ENCODE measurements around the gene STK39. TPM values are rescaled to one million over a fixed set of nuclear protein-coding genes. Genes with fewer than 3 reads are reported as not detected.
A peak's percentile ranks its signal among the peaks of the same experiment; 100 is the strongest.

STK39 gene
- total and polyA plus RNA-seq, 2 donors (not counting 1 experiment from before 2014, with no cell fraction given), result 16.7 to 30.1 TPM

DNA sequence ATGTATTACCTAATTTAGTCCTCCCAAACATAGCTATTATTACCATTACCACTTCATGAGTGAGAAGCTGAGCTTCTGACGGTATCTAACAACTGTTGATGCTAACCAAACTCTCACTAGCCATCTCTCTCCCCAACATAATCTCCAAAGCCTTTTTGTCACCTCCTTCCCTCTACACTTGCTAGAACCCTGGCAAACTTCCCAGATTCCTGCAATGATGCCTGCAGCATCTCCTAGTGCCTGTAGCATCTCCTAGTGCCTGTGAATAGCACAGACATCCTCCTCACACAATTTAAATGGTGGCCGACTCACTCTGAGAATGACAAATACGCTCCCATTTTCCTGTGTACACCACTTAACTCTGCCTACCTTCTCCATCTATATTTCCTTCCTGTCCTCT, 126.7 kb downstream of the STK39 start:
- Histone ChIP-seq H3K9ac (ENCODE audit: insufficient read depth, low read length) (no peak overlapping the region), H3K79me2 (ENCODE audit: control insufficient read depth, insufficient read depth, low read length) (no peaks in the 10 kb centered on the region), H3K36me3 (ENCODE audit: control insufficient read depth, insufficient read depth, low read length) (no peaks in the 10 kb centered on the region), H3K4me2 (ENCODE audit: extremely low read depth, insufficient read depth, low read length) (no peak overlapping the region), H3K4me1 (ENCODE audit: control insufficient read depth, extremely low read depth, insufficient read depth, low read length) (peaks cover 4% of the 10 kb centered on the region), H3K27me3 (ENCODE audit: control insufficient read depth, insufficient read depth, low read length) (no peaks in the 10 kb centered on the region), H3K9me3 (ENCODE audit: control insufficient read depth, insufficient read depth, low read depth, low read length) (no peaks in the 10 kb centered on the region), H2AFZ (ENCODE audit: low read length) (no peak overlapping the region), H4K20me1 (ENCODE audit: control insufficient read depth, extremely low read depth, insufficient read depth, low read length) (no peaks in the 10 kb centered on the region), H3K4me3 (replicated peaks in 1 of 4; ENCODE audit: control extremely low read depth in 1 of 4, insufficient read depth in 1 of 4, low read depth in 3 of 4, low read length in 4 of 4) (no peak overlapping the region), H3K27ac (ENCODE audit: insufficient read depth, low read length) (no peak overlapping the region)
- DNase-seq (ENCODE audit: low read depth in 2 of 2), result peak; percentile 9 to 16
- peak in 1 of 2 donors; percentile 8 for TF ChIP-seq CTCF (conservative IDR thresholded peaks at IDR 0.05 in 1 of 2, IDR thresholded peaks at IDR 0.05 in 1 of 2; ENCODE audit: low read depth in 1 of 2, low read length in 2 of 2)
- TF ChIP-seq EZH2 (IDR thresholded peaks at IDR 0.05; ENCODE audit: low read length, missing control alignments), result no peak

GRCh38 chr2:168120310-168120709, 127.1 kb downstream of the STK39 start:
- Histone ChIP-seq H4K20me1 (ENCODE audit: control insufficient read depth, extremely low read depth, insufficient read depth, low read length) (no peaks in the 10 kb centered on the region), H3K4me3 (replicated peaks in 1 of 4; ENCODE audit: control extremely low read depth in 1 of 4, insufficient read depth in 1 of 4, low read depth in 3 of 4, low read length in 4 of 4) (no peak overlapping the region), H3K36me3 (ENCODE audit: control insufficient read depth, insufficient read depth, low read length) (no peaks in the 10 kb centered on the region), H3K9me3 (ENCODE audit: control insufficient read depth, insufficient read depth, low read depth, low read length) (no peaks in the 10 kb centered on the region), H3K79me2 (ENCODE audit: control insufficient read depth, insufficient read depth, low read length) (no peaks in the 10 kb centered on the region), H3K4me2 (ENCODE audit: extremely low read depth, insufficient read depth, low read length) (no peak overlapping the region), H3K27me3 (ENCODE audit: control insufficient read depth, insufficient read depth, low read length) (no peaks in the 10 kb centered on the region), H3K4me1 (ENCODE audit: control insufficient read depth, extremely low read depth, insufficient read depth, low read length) (peaks cover 4% of the 10 kb centered on the region), H3K9ac (ENCODE audit: insufficient read depth, low read length) (no peak overlapping the region), H3K27ac (ENCODE audit: insufficient read depth, low read length) (no peak overlapping the region), H2AFZ (ENCODE audit: low read length) (no peak overlapping the region)
- TF ChIP-seq CTCF (conservative IDR thresholded peaks at IDR 0.05 in 1 of 2, IDR thresholded peaks at IDR 0.05 in 1 of 2; ENCODE audit: low read depth in 1 of 2, low read length in 2 of 2) (no peak), EZH2 (IDR thresholded peaks at IDR 0.05; ENCODE audit: low read length, missing control alignments) (no peak)
- no peak for DNase-seq (ENCODE audit: low read depth in 2 of 2)

DNA sequence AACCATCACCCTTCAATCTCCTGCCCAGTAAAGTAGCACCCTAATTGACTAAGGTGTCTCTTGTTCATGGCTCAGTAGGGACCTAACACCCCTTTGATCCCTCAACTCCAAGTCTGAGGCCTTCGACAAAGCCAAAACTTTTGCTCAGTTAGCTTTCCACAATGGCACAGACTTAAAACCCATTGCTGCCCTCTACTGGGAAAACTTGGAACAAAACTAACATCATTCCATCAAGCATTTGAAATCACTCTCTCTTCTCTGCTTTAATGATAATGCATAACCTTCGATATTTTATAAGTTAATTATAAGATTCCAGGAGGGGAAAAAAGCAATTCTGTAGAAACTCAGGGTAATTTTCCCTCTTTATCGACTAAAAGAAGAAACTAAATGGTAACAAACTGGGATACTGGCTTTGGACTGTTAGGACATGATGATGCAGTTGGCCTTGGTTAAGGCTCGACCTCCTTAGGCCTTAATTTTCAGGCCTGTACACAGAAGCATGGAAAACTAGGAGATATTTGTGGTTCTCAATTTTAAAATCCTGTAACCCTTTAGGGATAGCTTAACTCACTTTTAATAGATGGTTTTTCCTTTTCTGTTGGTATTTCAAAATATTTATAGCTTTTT, 127.8 kb downstream of the STK39 start:
- H3K9ac ChIP-seq (ENCODE audit: insufficient read depth, low read length), result no peak overlapping the region
- no peaks in the 10 kb centered on the region for H4K20me1 ChIP-seq (ENCODE audit: control insufficient read depth, extremely low read depth, insufficient read depth, low read length)
- no peaks in the 10 kb centered on the region for H3K36me3 ChIP-seq (ENCODE audit: control insufficient read depth, insufficient read depth, low read length)
- peak; percentile 58 to 82 for DNase-seq (ENCODE audit: low read depth in 2 of 2)
- H3K79me2 ChIP-seq (ENCODE audit: control insufficient read depth, insufficient read depth, low read length), result no peaks in the 10 kb centered on the region
- no peaks in the 10 kb centered on the region for H3K9me3 ChIP-seq (ENCODE audit: control insufficient read depth, insufficient read depth, low read depth, low read length)
- H3K4me1 ChIP-seq (ENCODE audit: control insufficient read depth, extremely low read depth, insufficient read depth, low read length), result peaks cover 4% of the 10 kb centered on the region
- no peaks in the 10 kb centered on the region for H3K27me3 ChIP-seq (ENCODE audit: control insufficient read depth, insufficient read depth, low read length)
- peak; percentile 63 to 69 for TF ChIP-seq CTCF (conservative IDR thresholded peaks at IDR 0.05 in 1 of 2, IDR thresholded peaks at IDR 0.05 in 1 of 2; ENCODE audit: low read depth in 1 of 2, low read length in 2 of 2)
- no peak for TF ChIP-seq EZH2 (IDR thresholded peaks at IDR 0.05; ENCODE audit: low read length, missing control alignments)
- no peak overlapping the region for H3K4me2 ChIP-seq (ENCODE audit: extremely low read depth, insufficient read depth, low read length)
- no peak overlapping the region for H3K4me3 ChIP-seq (replicated peaks in 1 of 4; ENCODE audit: control extremely low read depth in 1 of 4, insufficient read depth in 1 of 4, low read depth in 3 of 4, low read length in 4 of 4)
- H3K27ac ChIP-seq (ENCODE audit: insufficient read depth, low read length), result no peak overlapping the region
- no peak overlapping the region for H2AFZ ChIP-seq (ENCODE audit: low read length)

All from fibroblast of lung (primary cell).